AG10803 (cell line): ENCODE data around the gene PCGF3.

ENCODE experiments used
- DNase-seq: peaks from one replicate; pipeline ENCODE4 v3.0.0; 2010; ENCODE audit warnings: low read depth
- H3K4me3 ChIP-seq: 2 replicates; pipeline ENCODE4 v1.5.1; 2011; ENCODE audit warnings: mild to moderate bottlenecking, low read length, control low read depth
- TF ChIP-seq, protein P1 (sequence below): conservative IDR thresholded peaks from 2 replicates; pipeline ENCODE4 v1.5.1; 2011; ENCODE audit warnings: mild to moderate bottlenecking, low read length, control low read depth, inconsistent platforms

Gene PCGF3

DNA sequence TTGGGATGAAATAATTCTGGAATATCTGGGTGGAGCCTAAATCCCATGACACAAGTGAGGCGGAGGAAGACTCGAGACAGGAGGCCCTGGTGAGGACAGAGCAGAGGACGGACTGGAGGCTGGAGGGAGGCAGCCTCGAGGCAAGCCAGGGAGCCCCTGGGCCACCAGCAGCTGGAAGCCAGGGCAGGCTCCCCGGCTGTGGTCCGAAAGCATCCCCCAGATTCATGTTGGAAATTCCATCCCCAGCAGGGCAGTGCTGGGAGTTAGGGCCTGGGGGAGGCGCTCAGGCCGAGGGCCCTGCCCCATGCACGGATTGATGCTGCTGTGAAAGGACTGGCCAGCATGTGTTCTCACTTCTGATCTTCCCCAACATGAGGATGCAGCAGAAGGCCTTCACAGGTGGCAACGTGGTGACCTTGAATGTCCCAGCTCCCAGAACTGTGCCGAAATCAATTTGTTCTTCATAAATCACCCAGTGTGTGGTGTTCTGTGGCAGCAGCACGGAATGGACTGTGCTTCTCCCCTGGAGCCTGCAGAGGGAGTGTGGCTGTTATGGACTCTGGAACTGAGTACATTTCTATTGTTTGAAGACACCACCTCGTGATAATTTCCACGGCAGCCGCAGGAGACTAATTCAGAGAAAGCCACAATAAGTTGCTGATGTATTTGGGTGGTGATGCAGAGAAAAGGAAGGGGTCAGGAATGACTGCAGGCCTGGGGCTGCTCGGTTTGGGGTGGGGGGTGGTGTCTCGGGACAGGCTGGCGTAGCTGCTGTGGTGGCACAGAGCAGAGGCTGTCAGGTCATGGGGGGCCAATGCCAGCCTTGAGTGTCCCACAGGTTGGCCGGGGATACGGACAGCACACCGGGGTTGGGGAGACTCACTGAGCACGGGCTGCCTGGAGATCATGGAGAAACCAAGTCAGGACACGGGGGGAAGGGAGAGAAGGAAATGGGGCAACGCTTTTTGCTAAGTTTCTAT, 56.9 kb downstream of the PCGF3 start:
- TF ChIP-seq, protein P1, sequence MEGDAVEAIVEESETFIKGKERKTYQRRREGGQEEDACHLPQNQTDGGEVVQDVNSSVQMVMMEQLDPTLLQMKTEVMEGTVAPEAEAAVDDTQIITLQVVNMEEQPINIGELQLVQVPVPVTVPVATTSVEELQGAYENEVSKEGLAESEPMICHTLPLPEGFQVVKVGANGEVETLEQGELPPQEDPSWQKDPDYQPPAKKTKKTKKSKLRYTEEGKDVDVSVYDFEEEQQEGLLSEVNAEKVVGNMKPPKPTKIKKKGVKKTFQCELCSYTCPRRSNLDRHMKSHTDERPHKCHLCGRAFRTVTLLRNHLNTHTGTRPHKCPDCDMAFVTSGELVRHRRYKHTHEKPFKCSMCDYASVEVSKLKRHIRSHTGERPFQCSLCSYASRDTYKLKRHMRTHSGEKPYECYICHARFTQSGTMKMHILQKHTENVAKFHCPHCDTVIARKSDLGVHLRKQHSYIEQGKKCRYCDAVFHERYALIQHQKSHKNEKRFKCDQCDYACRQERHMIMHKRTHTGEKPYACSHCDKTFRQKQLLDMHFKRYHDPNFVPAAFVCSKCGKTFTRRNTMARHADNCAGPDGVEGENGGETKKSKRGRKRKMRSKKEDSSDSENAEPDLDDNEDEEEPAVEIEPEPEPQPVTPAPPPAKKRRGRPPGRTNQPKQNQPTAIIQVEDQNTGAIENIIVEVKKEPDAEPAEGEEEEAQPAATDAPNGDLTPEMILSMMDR = peak; percentile 32
- H3K4me3 ChIP-seq = no peak overlapping the region
- no peak for DNase-seq

DNA sequence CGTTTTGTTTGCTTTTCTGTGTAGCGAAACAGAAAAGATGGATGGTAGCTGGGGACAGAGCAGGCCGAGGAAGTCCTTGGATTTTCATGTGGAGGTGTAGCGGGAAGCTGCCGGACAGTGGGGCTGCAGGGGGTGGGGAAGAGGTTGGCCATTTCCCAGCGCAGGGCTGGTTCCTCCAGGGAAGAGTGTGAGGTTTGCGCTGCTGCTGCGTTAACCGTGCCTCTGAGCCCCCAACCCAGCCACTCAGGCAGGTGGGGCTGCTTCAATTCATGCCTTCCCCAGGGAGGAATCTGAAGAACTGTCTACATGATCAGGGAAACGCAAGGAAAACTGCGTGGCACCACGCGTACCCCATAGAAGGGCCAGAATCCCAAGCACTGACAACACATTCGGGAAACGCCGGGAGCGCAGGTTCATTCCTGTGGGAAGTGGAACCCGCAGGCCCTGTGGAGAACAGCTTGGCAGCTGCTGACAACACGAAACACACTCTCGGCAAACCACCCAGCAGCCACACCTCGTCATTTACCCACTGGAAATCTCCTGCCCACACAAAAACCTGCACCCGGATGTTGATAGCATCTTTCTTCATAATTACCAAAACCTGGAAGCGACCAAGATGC, 57.7 kb downstream of the PCGF3 start:
- no peak overlapping the region for H3K4me3 ChIP-seq

DNA sequence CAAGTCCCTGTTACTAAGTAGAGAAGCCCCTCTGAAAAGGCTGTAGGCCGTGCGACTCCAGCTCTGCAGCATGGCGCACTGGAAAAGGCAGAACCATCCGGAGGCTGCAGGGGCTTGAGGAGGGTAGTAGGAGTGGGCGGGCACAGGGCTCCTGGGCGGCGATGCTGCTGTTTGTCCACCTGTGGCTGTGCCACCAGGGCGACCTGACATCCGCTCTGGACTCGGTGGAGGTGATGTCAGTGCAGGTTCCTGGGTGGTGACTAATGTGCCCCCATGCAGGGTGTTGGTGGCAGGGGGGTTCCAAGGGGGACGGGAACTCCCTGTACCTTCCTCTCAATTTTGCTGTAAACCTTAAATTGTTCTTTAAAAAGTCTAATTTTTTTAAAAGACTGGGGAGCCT, 58.3 kb downstream of the PCGF3 start:
- H3K4me3 ChIP-seq = no peak overlapping the region
- TF ChIP-seq, protein P1 = no peak
- no peak for DNase-seq

More for the DNA sequence above, 57.7 kb downstream of the PCGF3 start:
- DNase-seq = no peak
- TF ChIP-seq, protein P1 = no peak

DNA sequence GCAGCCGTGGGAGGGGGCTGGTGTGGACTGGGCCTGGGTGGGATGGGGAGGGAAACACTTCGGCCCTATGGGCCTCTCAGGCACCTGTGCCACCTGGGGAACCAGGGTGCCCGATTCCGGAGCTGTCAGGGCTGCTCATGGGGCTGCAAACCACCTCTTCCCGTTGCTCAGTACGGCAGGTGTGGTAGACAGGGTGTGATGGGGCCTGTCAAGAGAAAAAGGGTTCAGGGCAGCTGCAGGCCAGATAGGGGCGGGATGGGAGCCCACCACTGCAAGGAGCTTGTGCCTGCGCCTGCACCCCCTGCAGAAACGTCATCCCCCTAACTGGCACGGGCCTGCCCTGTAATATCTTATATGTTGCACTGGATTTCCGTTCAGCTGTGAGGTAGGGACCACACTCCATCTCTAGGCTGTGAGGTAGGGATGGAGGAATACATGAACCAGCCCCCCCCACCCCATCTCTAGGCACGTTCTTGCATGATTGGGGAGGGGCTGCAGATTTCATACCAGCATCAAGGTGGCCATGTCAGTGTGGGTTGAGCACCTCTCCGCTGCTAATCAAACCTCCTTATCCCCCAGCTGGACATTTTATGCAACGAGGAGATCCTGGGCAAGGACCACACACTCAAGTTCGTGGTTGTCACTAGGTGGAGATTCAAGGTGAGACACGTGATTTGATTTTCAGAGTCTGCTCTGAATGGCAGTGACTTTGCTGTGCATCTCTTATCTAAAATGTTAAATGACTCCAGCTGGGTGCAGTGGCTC, 59.0 kb downstream of the PCGF3 start:
- H3K4me3 ChIP-seq = no peak overlapping the region
- no peak for DNase-seq
- TF ChIP-seq, protein P1 = no peak

DNA sequence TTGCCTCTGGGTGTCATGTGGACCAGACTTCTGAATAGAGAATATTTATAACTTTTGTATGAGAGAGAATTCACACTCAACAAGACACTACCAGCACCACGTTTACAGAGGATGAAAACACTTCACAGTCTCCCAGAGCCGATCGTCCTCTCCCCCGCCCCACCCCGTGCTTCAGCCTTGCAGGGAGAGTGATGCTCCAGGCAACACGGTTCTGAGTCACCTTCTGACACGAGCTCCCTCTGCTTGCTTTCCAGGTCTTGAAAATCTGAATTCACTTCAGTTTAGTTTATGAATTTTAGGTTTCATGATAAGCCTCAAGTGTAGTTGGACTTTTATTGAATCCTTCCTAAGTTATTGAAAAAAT, 60.5 kb downstream of the PCGF3 start:
- H3K4me3 ChIP-seq = no peak overlapping the region
- TF ChIP-seq, protein P1 = no peak
- no peak for DNase-seq

DNA sequence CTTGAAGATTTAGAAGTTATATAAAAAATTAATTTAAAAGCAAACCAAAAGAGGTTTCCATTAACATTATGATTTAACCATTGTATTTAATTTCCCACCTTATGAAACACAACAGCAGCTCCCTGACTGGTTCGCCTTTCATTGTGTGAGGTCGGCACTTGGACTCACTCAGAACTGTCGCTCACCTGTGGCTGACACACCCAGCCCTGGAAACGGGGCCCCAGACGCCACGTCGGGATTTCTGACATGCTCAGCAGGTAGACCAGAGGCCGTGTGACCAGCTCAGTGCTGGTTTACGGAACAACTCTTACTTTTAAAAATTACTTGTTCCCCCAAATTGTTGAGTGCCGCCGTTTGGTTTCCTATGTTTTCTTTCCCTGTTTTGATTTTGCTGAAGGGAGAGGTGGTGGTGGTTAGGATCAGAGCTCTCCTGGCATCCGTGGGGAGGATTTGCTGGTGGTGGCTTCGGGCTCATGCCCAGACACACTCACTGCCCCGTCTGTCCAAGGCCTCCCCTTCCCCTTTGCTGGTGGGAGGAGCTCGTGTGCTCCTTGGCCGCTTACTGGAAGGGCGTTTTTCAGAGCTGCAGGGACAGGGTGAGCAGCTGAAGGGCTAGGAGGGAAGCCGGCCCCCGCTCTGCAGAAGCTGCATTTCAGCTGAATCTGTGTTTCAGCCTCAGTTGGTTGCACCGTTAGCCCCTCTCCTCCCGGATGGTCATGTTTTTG, 61.1 kb downstream of the PCGF3 start:
- no peak for DNase-seq
- TF ChIP-seq, protein P1 = no peak
- H3K4me3 ChIP-seq = no peak overlapping the region
